OCI-LY3 (cell line): ENCODE data around the gene NPPA.
A peak's percentile ranks its signal among the peaks of the same experiment; 100 is the strongest.

Experiments
- H2AFZ ChIP-seq: fragments of 200-600, 300-600 bp; shearing (Covaris generic); 2 replicates; pipeline ENCODE4 v1.6.0; 2014; ENCODE audit warnings: antibody characterized with exemption, low read depth, low read length
- H3K27ac ChIP-seq: fragments of 200-600, 300-600 bp; sonication (generic); 2 replicates; pipeline ENCODE4 v1.5.1; 2014; ENCODE audit warnings: mild to moderate bottlenecking, low read length, moderate library complexity, mixed read lengths
- H3K27me3 ChIP-seq: fragments of 200-600, 300-600 bp; sonication (generic); 2 replicates; pipeline ENCODE4 v1.6.1; 2014; ENCODE audit warnings: low read depth, low read length, mixed read lengths
- H3K36me3 ChIP-seq: fragments of 200-600, 300-600 bp; sonication (generic); replicated peaks from 2 replicates; pipeline ENCODE3; 2014; ENCODE audit warnings: low read depth, low read length, mixed read lengths
- H3K4me1 ChIP-seq: fragments of 300-600, 200-600 bp; sonication (generic); 2 replicates; pipeline ENCODE4 v1.6.1; 2014; ENCODE audit warnings: low read length, mixed read lengths
- H3K4me2 ChIP-seq: fragments of 200-600, 300-600 bp; sonication (generic); 2 replicates; pipeline ENCODE4 v1.6.1; 2014; ENCODE audit warnings: low read length, mixed read lengths
- H3K4me3 ChIP-seq: fragments of 300-600, 200-600 bp; sonication (generic); 2 replicates; pipeline ENCODE4 v1.5.1; 2014; ENCODE audit warnings: antibody characterized with exemption, mild to moderate bottlenecking, low read length, moderate library complexity
- H3K79me2 ChIP-seq: fragments of 300-600, 200-600 bp; shearing (Covaris generic); 2 replicates; pipeline ENCODE4 v1.6.1; 2014; ENCODE audit warnings: mild to moderate bottlenecking, low read length, mixed read lengths
- H3K9ac ChIP-seq: fragments of 300-600, 200-600 bp; shearing (Covaris generic); 2 replicates; pipeline ENCODE4 v1.6.0; 2014; ENCODE audit warnings: mild to moderate bottlenecking, low read length, moderate library complexity
- H3K9me3 ChIP-seq: fragments of 200-600, 300-600 bp; shearing (Covaris generic); 2 replicates; pipeline ENCODE4 v1.6.1; 2014; ENCODE audit warnings: low read length, mixed read lengths; ENCODE audit not compliant: insufficient read depth
- H4K20me1 ChIP-seq: fragments of 200-600, 300-600 bp; sonication (generic); 2 replicates; pipeline ENCODE4 v1.6.1; 2016; ENCODE audit warnings: low read length, mixed read lengths; ENCODE audit not compliant: insufficient read depth
- EZH2phosphoT487 ChIP-seq: fragments of 200-600 bp; shearing (Covaris generic); IDR thresholded peaks from 2 replicates; pipeline ENCODE4 v1.6.1; 2018; ENCODE audit warnings: antibody characterized with exemption, mixed run types, low read depth
- TF ChIP-seq, protein P1 (sequence below): fragments of 200-600, 300-600 bp; sonication (generic); IDR thresholded peaks from 2 replicates; pipeline ENCODE4 v1.5.1; 2014; ENCODE audit warnings: antibody characterized with exemption, low read length, low read depth

NPPA gene

DNA sequence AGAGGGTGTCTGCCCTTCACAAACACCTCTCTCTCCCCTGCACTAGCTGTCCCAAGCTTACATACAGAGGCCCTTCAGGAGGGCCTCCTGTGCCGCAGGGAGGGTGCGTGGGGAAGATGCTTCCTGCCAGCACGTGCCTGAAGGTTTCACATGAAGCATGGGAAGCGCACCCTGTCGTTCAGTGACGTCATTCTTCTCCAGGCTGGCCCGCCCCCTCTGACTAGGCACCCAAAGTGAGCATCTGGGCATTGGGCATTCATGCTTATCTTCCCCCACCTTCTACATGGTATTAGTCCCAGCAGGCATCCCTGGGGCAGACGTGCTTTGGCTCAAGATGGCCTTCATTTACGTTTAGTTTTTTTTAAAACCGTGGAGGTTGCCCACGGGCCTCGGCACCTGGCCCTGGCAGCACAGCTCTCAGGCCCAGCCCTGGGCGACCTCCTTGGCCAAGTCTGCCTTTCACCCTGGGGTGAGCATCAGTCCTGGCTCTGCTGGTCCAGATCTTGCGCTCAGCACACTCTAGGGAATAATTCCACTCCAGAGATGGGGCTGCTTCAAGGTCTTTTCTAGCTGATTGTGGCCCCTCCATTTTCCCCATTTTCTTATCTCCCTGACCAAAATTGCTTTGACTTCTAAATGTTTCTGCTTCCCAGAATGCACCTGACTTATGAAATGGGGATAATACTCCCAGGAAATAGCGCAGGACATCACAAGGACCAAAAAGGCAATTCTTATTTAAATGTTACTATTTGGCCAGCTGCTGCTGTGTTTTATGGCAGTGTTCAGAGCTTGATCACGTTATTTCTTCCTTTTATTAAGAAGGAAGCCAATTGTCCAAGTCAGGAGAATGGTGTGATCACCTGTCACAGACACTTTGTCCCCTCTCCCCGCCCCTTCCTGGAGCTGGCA lies 6.1 kb downstream of the NPPA start:
- no peak overlapping the region for H3K4me3 ChIP-seq
- H3K9ac ChIP-seq, result no peak overlapping the region
- no peak overlapping the region for H3K27ac ChIP-seq
- no peaks in the 10 kb centered on the region for H3K4me1 ChIP-seq
- no peak overlapping the region for H2AFZ ChIP-seq
- peaks cover 14% of the 10 kb centered on the region for H3K36me3 ChIP-seq
- TF ChIP-seq EZH2phosphoT487, result no peak
- TF ChIP-seq, protein P1, sequence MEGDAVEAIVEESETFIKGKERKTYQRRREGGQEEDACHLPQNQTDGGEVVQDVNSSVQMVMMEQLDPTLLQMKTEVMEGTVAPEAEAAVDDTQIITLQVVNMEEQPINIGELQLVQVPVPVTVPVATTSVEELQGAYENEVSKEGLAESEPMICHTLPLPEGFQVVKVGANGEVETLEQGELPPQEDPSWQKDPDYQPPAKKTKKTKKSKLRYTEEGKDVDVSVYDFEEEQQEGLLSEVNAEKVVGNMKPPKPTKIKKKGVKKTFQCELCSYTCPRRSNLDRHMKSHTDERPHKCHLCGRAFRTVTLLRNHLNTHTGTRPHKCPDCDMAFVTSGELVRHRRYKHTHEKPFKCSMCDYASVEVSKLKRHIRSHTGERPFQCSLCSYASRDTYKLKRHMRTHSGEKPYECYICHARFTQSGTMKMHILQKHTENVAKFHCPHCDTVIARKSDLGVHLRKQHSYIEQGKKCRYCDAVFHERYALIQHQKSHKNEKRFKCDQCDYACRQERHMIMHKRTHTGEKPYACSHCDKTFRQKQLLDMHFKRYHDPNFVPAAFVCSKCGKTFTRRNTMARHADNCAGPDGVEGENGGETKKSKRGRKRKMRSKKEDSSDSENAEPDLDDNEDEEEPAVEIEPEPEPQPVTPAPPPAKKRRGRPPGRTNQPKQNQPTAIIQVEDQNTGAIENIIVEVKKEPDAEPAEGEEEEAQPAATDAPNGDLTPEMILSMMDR, result no peak
- H3K79me2 ChIP-seq, result no peaks in the 10 kb centered on the region
- H3K9me3 ChIP-seq, result no peaks in the 10 kb centered on the region
- no peak overlapping the region for H3K4me2 ChIP-seq
- H4K20me1 ChIP-seq, result no peaks in the 10 kb centered on the region
- H3K27me3 ChIP-seq, result no peaks in the 10 kb centered on the region

- TF ChIP-seq EZH2phosphoT487, result no peak
- TF ChIP-seq, protein P1, result no peak
- Histone ChIP-seq H3K4me1 (no peaks in the 10 kb centered on the region), H3K27ac (no peak overlapping the region), H3K79me2 (no peaks in the 10 kb centered on the region), H3K9me3 (no peaks in the 10 kb centered on the region), H2AFZ (no peak overlapping the region), H4K20me1 (no peaks in the 10 kb centered on the region), H3K4me3 (no peak overlapping the region), H3K36me3 (peaks cover 10% of the 10 kb centered on the region), H3K4me2 (no peak overlapping the region), H3K27me3 (no peaks in the 10 kb centered on the region), H3K9ac (no peak overlapping the region)
These were observed 7.6 kb downstream of the NPPA start for GRCh38 chr1:11839727-11840705.

GRCh38 chr1:11838349-11839272 lies 9.0 kb downstream of the NPPA start:
- Histone ChIP-seq H3K27me3 (no peaks in the 10 kb centered on the region), H3K4me1 (no peaks in the 10 kb centered on the region), H3K4me3 (no peak overlapping the region), H4K20me1 (no peaks in the 10 kb centered on the region), H3K9me3 (no peaks in the 10 kb centered on the region), H3K36me3 (peaks cover 12% of the 10 kb centered on the region), H2AFZ (no peak overlapping the region), H3K4me2 (no peak overlapping the region), H3K27ac (no peak overlapping the region), H3K79me2 (no peaks in the 10 kb centered on the region), H3K9ac (no peak overlapping the region)
- TF ChIP-seq EZH2phosphoT487, result no peak
- TF ChIP-seq, protein P1, result peak; percentile 76
